Activated CD8-positive, alpha-beta memory T cell treated with anti-CD3 and anti-CD28 coated beads for 48 hours (primary cell): Measurements from ENCODE around the gene SUCLA2.

Source experiments
- DNase-seq, 3 experiments: peaks; one replicate each; pipeline ENCODE4 v3.0.0-alpha.2; 2020; ENCODE audit warnings: low read depth in 2 of 3, low spot score in 2 of 3

Gene SUCLA2

GRCh38 chr13:47904241-47904640 lies 96.8 kb downstream of the SUCLA2 start:
- no peak for DNase-seq

- DNase-seq, result no peak
These were observed 97.2 kb downstream of the SUCLA2 start for GRCh38 chr13:47903836-47904235.

GRCh38 chr13:47901441-47901840 lies 99.6 kb downstream of the SUCLA2 start:
- no peak for DNase-seq

- DNase-seq, result no peak
These were observed 103.0 kb downstream of the SUCLA2 start for GRCh38 chr13:47898080-47898479.

- no peak for DNase-seq
These were observed 103.5 kb downstream of the SUCLA2 start for GRCh38 chr13:47897411-47898050.

- DNase-seq, result no peak
These were observed 104.5 kb downstream of the SUCLA2 start for GRCh38 chr13:47896546-47896945.

GRCh38 chr13:47896111-47896510 lies 105.0 kb downstream of the SUCLA2 start:
- DNase-seq, result no peak

- no peak for DNase-seq
These were observed 107.5 kb downstream of the SUCLA2 start for GRCh38 chr13:47893527-47893926.
